ENCODE data around the gene PLEK2. TPM values are rescaled to one million over a fixed set of nuclear protein-coding genes. Genes with fewer than 3 reads are reported as not detected.

Gene PLEK2
- total and polyA plus RNA-seq, 10 donors = 0.18 to 2.1 (median 0.76) TPM; not detected in 3

DNA sequence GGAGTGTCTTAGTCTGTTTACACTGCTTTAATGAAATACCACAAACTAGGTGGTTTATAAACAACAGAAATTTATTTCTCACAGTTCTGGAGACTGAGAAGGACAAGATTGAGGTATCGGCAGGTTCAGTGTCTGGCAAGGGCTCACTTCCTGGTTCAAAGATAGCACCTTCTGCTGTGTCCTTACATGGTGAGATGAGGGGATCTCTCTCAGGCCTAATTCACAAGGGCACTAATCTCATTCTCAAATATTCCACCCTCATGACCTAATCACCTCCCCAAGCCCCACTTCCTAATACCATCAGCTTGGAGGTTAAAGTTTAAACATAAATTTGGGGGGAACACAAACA, 35.0 kb upstream of the PLEK2 start:
- TF ChIP-seq, protein P1, sequence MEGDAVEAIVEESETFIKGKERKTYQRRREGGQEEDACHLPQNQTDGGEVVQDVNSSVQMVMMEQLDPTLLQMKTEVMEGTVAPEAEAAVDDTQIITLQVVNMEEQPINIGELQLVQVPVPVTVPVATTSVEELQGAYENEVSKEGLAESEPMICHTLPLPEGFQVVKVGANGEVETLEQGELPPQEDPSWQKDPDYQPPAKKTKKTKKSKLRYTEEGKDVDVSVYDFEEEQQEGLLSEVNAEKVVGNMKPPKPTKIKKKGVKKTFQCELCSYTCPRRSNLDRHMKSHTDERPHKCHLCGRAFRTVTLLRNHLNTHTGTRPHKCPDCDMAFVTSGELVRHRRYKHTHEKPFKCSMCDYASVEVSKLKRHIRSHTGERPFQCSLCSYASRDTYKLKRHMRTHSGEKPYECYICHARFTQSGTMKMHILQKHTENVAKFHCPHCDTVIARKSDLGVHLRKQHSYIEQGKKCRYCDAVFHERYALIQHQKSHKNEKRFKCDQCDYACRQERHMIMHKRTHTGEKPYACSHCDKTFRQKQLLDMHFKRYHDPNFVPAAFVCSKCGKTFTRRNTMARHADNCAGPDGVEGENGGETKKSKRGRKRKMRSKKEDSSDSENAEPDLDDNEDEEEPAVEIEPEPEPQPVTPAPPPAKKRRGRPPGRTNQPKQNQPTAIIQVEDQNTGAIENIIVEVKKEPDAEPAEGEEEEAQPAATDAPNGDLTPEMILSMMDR (IDR thresholded peaks at IDR 0.05 in 8 of 11, conservative IDR thresholded peaks at IDR 0.05 in 3 of 11) = no peak
- TF ChIP-seq POLR2A (IDR thresholded peaks at IDR 0.05) = no peak
- TF ChIP-seq POLR2AphosphoS5 (IDR thresholded peaks at IDR 0.05) = no peak
- Histone ChIP-seq H3K4me1 (no peaks in the 10 kb centered on the region), H3K9me3 (peaks cover 0 to 12% (median 0%) of the 10 kb centered on the region in 8 donors), H3K27me3 (replicated peaks in 1 of 7) (no peaks in the 10 kb centered on the region), H3K36me3 (no peaks in the 10 kb centered on the region), H3K27ac (no peak overlapping the region), H3K4me3 (no peak overlapping the region)
- intact Hi-C loops (cut with DNase I; ENCODE audit: low total_unique reads) = no loop called here
- DNase-seq = no peak
- WGBS, 5 donors = 67 to 95% (median 82%) methylated on average over 1 of the region's 1 CpG

DNA sequence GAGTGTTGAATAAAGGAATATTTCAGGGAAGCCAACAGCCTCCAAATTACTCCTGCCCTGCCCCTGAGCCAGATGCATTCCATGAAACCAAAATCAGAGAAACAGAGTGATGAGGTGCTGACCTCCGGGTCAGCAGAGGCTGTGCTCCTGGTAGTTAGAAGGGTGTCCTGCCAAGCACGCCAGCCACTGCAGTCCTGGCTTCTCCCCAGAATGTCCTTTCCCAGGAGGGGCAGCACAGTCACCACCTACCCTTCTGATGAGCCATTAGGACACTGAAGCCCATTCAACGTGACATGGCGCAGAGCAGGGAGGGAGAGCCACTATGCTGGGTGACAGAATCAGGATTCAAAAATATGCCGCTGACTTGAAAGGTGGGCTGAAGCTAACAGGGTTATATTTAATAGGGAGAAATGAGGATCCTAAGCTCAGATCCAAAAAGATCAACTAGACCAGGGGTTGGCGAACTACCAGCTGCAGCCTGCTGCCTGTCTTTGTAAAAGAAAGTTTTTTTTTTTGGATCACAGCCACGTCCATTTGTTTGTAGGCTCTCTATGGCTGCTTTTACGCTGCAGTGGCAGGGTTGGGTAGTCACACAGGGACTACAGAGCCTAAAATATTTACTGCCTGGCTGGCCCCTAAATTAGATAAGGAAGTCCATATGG, 34.5 kb upstream of the PLEK2 start:
- intact Hi-C loops (cut with DNase I; ENCODE audit: low total_unique reads) = no loop called here
- no peak overlapping the region for H3K4me3 ChIP-seq
- DNase-seq = no peak
- no peaks in the 10 kb centered on the region for H3K27me3 ChIP-seq (replicated peaks in 1 of 7)
- WGBS, 5 donors = 74 to 83% (median 80%) methylated on average over 8 of the region's 8 CpGs
- H3K4me1 ChIP-seq = no peaks in the 10 kb centered on the region
- TF ChIP-seq, protein P1 (IDR thresholded peaks at IDR 0.05 in 8 of 11, conservative IDR thresholded peaks at IDR 0.05 in 3 of 11) = no peak
- TF ChIP-seq POLR2AphosphoS5 (IDR thresholded peaks at IDR 0.05) (no peak), POLR2A (IDR thresholded peaks at IDR 0.05) (no peak)
- no peak overlapping the region for H3K27ac ChIP-seq
- no peaks in the 10 kb centered on the region for H3K36me3 ChIP-seq
- H3K9me3 ChIP-seq = peaks cover 0 to 12% (median 0%) of the 10 kb centered on the region in 8 donors

GRCh38 chr14:67444395-67444794, 32.4 kb upstream of the PLEK2 start:
- intact Hi-C loops (cut with DNase I; ENCODE audit: low total_unique reads) = no loop called here
- TF ChIP-seq POLR2A (IDR thresholded peaks at IDR 0.05) = no peak
- TF ChIP-seq, protein P1 (IDR thresholded peaks at IDR 0.05 in 8 of 11, conservative IDR thresholded peaks at IDR 0.05 in 3 of 11) = no peak
- TF ChIP-seq POLR2AphosphoS5 (IDR thresholded peaks at IDR 0.05) = no peak
- 78 to 93% (median 85%) methylated on average over 3 of the region's 3 CpGs for WGBS, 5 donors
- Histone ChIP-seq H3K4me1 (no peaks in the 10 kb centered on the region), H3K27me3 (replicated peaks in 1 of 7) (no peaks in the 10 kb centered on the region), H3K4me3 (no peak overlapping the region), H3K36me3 (no peaks in the 10 kb centered on the region), H3K9me3 (no peaks in the 10 kb centered on the region), H3K27ac (no peak overlapping the region)
- no peak for DNase-seq

DNA sequence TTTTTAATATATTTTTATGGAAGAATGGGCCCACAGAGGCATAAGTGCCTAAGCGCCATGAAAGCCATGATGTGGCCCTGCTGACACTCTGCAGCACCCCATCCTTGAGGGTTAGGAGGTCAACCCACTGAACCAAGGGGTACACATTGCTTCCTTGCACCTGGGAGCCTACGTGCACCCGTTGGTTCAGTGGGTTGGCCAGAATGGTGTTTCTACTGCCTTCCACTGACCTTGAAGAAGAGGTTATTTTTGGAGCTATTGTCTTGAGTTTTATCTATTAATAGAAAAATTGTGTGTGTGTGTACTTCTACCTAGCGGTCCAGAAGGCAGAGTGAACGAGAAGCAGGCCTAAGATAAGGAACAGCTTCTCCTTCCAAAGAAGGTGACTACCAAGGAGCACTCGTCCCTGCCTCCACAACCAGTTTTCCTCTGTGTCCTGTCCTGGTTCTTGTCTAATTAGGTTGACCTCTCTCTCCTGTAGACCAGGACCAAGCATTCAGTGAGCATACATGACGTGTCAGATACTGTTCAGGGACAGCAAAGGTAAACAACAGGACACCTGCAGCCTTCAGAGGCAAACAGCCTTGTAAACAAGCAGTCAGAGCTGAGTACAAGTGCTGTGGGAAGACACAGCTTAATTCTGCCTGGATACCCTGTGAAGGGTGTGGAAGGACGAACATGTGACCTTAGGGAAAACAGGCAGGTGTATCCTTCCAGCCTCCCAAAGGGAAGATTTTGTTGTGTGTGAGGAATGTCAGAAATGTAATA, 30.4 kb upstream of the PLEK2 start:
- intact Hi-C loops (cut with DNase I; ENCODE audit: low total_unique reads) = no loop called here
- no peaks in the 10 kb centered on the region for H3K4me1 ChIP-seq
- H3K4me3 ChIP-seq = no peak overlapping the region
- H3K27me3 ChIP-seq (replicated peaks in 1 of 7) = no peaks in the 10 kb centered on the region
- WGBS, 5 donors = 69 to 83% (median 79%) methylated on average over 8 of the region's 8 CpGs
- no peaks in the 10 kb centered on the region for H3K9me3 ChIP-seq
- DNase-seq = no peak
- no peak overlapping the region for H3K27ac ChIP-seq
- no peaks in the 10 kb centered on the region for H3K36me3 ChIP-seq
- no peak for TF ChIP-seq POLR2AphosphoS5 (IDR thresholded peaks at IDR 0.05)
- TF ChIP-seq POLR2A (IDR thresholded peaks at IDR 0.05) = no peak
- TF ChIP-seq, protein P1 (IDR thresholded peaks at IDR 0.05 in 8 of 11, conservative IDR thresholded peaks at IDR 0.05 in 3 of 11) = no peak

All from spleen (tissue), 11 donors.